Hepatocyte (in vitro differentiated cells): ENCODE measurements around the gene RNF222.

Source experiments
- CTCF ChIP-seq: fragments of 200-600 bp; sonication (generic); IDR thresholded peaks from 2 replicates; pipeline ENCODE4 v1.5.1; 2016; ENCODE audit warnings: antibody characterized with exemption, mild to moderate bottlenecking; ENCODE audit not compliant: poor library complexity
- EZH2 ChIP-seq: fragments of 200-600 bp; sonication (generic); IDR thresholded peaks from 2 replicates; pipeline ENCODE4 v1.6.1; 2016; ENCODE audit warnings: antibody characterized with exemption, mild to moderate bottlenecking, borderline replicate concordance

GRCh38 chr17:8426802-8427201, 29.2 kb upstream of the RNF222 start:
- TF ChIP-seq CTCF (no peak), EZH2 (no peak)
